ENCODE results near the gene SAMD8. TPM values are rescaled to one million over a fixed set of nuclear protein-coding genes. Genes with fewer than 3 reads are reported as not detected.
"Not testable (repeated sequence)": the region's sequence is repeated elsewhere in the genome, so short reads cannot be mapped to it uniquely, and the experiment has no call there.

Gene SAMD8
- total RNA-seq, 2 donors from 2014 or later, result 26.6 to 29.6 TPM

GRCh38 chr10:75121322-75121721 is 9.9 kb downstream of the SAMD8 start:
- DNase-seq (ENCODE audit: low spot score), result no peak

GRCh38 chr10:75122505-75122904 is 11.0 kb downstream of the SAMD8 start:
- intact Hi-C loops (cut with DNase I), result no loop called here
- no peak for DNase-seq (ENCODE audit: low spot score)

More at GRCh38 chr10:75121322-75121721, 9.9 kb downstream of the SAMD8 start:
- intact Hi-C loops (cut with DNase I), result no loop called here

GRCh38 chr10:75123088-75123682 is 11.7 kb downstream of the SAMD8 start:
- no peak for DNase-seq (ENCODE audit: low spot score)
- intact Hi-C loops (cut with DNase I), result no loop called here

DNA sequence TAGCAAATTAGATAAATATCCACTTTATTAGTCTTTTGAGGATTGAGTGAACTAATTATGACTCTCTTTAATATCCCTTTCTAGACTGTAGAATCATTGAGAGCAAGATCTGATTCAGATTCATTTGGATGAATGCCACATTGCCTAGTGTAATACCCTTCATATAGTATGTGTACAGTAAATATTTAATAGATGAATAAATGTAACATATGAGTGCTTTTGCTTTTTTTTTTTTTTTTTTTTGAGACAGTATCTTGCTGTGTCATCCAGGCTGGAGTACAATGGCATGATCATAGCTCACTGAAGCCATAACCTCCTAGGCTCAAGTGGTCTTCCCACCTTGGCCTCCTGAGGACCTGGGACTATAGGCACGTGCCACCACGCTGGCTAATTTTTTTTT is 14.8 kb downstream of the SAMD8 start:
- DNase-seq (ENCODE audit: low spot score), result no peak
- intact Hi-C loops (cut with DNase I), result no loop called here

DNA sequence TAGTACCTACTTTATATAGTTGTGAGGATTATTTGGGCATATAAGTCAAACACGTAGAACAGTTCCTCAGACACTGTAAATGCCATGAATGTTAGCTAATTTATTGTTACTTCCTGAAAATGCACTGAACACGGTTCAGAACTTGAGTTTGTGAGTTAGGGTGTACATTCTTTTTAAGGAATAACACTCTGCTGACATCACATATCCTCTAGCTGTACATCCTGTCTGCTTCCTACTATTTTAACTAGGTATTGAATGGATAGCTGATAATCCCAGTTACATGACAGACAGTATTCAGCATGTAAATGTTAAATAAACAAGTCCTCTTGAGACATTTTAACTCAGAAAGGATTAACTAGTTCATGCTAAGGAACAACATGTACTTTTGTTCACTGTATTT is 16.0 kb downstream of the SAMD8 start:
- DNase-seq (ENCODE audit: low spot score), result no peak
- intact Hi-C loops (cut with DNase I), result no loop called here

GRCh38 chr10:75128985-75129384 is 17.5 kb downstream of the SAMD8 start:
- DNase-seq (ENCODE audit: low spot score); intact Hi-C loops (cut with DNase I): not testable (repeated sequence)

DNA sequence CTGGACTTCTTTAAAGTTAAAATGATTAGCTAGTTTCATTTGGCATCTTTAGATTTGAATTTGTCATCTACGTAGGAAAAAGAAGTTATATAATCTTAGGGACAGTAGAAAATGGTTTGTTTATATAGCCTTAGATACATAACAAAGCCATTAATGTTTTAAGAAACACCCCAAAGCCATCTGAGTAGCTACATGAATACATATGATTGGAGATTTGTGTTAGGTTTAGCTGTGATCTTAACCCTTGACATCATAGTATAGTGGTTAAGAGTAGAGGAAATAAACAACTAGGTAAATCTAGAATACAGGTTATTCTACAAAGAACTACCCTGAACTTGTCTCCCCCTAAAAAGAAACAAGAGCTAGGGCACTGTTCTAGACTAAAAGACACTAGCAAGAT is 18.1 kb downstream of the SAMD8 start:
- intact Hi-C loops (cut with DNase I), result no loop called here
- DNase-seq (ENCODE audit: low spot score), result no peak

- intact Hi-C loops (cut with DNase I), result loop anchor here in 1 of 2 donors (10.0 kb wide), 1 partner anchor 51 kb away; no protein-coding TSS in a partner anchor
- not testable (repeated sequence) for DNase-seq (ENCODE audit: low spot score)
Measured at GRCh38 chr10:75133701-75134100, 22.2 kb downstream of the SAMD8 start.

GRCh38 chr10:75136346-75136745 is 24.9 kb downstream of the SAMD8 start:
- DNase-seq (ENCODE audit: low spot score), result no peak
- intact Hi-C loops (cut with DNase I), result loop anchor here in 1 of 2 donors (10.0 kb wide), 1 partner anchor 48 kb away; no protein-coding TSS in a partner anchor

- DNase-seq (ENCODE audit: low spot score), result no peak
- intact Hi-C loops (cut with DNase I), result loop anchor here in 1 of 2 donors (10.0 kb wide), 1 partner anchor 47 kb away; no protein-coding TSS in a partner anchor
Measured at GRCh38 chr10:75137533-75138438, 26.3 kb downstream of the SAMD8 start.

DNA sequence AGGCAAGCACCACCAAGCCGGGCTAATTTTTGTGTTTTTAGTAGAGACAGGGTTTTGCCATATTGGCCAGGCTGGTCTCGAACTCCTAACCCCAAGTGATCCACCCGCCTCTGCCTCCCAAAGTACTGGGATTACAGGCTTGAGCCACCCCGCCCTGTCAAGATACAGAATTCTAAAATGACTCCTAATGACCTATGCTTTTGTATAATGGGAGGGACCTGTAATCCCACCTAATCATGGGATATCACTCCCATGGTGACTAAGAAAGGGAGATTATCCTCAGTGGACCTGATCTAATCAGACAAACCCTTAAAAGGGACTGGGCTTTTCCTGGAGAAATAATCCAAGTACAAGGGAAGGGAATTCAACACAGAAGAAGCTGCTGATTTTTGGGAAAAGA is 28.8 kb downstream of the SAMD8 start:
- intact Hi-C loops (cut with DNase I), result no loop called here
- DNase-seq (ENCODE audit: low spot score), result no peak

DNA sequence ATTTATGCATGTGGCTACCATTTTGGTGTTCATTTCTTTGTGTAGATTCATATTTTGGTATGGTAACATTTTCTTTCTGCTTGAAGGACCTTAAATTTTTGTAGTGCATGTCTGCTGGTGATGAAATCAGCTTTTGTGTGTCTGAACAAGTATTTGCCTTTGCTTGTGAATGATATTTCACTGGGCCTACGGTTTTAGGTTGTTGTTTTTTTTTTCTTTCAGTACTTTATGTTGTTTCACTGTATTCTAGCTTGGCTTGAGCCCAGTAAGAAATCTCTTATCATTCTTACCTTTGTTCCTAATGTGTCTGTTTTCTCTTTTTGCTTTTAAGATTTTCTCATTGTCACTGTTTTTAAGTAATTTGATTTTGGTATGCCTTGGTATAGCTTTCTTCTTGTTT is 31.9 kb downstream of the SAMD8 start:
- intact Hi-C loops (cut with DNase I), result no loop called here
- no peak for DNase-seq (ENCODE audit: low spot score)

- DNase-seq (ENCODE audit: low spot score), result no peak
- intact Hi-C loops (cut with DNase I), result no loop called here
Measured at GRCh38 chr10:75145590-75145989, 34.1 kb downstream of the SAMD8 start.

DNA sequence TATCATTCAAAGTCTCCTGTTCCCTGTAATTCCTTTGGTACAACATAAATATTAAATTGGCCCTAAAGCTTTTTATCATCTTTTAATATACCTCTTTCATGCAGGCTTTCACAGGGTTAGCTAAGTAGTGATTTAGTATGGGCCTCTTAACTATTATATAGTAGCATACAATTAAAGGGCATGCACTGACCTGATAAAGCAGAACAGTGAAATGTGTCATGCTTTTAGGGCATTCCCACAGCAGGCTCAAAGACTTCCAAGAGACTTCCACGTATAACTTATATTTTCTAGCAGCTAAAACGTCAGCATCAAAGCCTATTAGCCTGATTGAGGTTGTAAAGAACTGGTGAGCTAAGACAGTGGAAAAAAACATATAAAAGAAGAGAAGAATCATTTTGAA is 35.3 kb downstream of the SAMD8 start:
- intact Hi-C loops (cut with DNase I), result no loop called here
- no peak for DNase-seq (ENCODE audit: low spot score)

GRCh38 chr10:75150656-75151055 is 39.2 kb downstream of the SAMD8 start:
- intact Hi-C loops (cut with DNase I), result no loop called here
- no peak for DNase-seq (ENCODE audit: low spot score)

DNA sequence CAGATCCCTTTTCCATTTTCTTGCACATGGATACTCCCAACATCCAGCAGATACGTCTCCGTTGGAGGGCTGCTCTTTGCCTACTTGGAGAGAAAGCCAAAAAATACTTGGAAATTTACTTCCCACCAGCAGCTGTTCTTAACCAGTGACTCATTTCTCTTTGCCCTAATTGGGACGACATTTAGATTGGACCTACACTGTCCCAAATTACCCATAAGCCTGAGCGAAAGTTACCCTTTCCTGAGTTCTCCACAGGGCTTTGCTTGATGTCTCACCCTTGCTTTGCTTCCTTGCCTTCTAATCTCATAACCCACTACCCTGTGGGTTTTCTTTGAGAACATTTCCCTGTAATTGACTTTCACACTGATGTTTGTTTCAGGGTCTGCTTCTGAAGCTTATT is 48.1 kb downstream of the SAMD8 start:
- intact Hi-C loops (cut with DNase I), result no loop called here

GRCh38 chr10:75165684-75166622 is 54.5 kb downstream of the SAMD8 start:
- intact Hi-C loops (cut with DNase I), result no loop called here

More for the DNA sequence above, 48.1 kb downstream of the SAMD8 start:
- no peak for DNase-seq (ENCODE audit: low spot score)

DNA sequence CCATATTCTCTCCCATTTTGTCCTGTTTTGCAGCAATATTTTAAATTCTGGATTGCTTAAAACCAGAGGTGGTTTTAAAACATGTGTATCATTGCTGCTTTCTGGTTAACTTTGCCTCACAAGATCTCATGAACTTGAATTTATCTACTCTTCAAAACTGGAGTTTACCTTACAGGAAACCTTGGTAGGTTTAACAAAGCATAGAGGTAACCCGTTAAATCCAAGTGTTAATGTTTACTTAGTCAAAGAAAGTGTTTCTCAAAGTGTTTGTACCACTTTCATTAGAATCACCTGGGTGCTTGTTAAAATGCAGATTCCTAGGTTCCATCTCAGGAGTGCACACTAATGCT is 55.1 kb downstream of the SAMD8 start:
- intact Hi-C loops (cut with DNase I), result no loop called here
- no peak for DNase-seq (ENCODE audit: low spot score)

More at GRCh38 chr10:75165684-75166622, 54.5 kb downstream of the SAMD8 start:
- DNase-seq (ENCODE audit: low spot score), result no peak

DNA sequence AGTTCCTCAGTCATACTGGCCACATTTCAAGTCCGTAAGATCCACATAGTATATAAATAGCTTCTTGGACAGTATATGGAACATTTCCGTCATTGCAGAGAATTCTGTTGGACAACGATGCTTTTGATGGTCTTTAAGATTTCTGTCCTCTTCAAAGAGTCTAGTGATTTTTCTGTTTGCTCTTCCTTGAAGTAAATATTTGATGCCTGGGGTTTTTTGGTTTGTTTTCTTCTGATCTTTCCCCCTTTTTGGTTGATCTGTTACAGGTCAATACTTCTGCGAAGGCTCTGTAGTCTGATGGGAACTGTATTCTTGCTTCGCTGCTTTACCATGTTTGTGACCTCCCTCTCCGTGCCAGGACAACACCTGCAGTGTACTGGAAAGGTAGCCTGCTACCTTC is 56.8 kb downstream of the SAMD8 start:
- intact Hi-C loops (cut with DNase I), result no loop called here
- DNase-seq (ENCODE audit: low spot score), result no peak

DNA sequence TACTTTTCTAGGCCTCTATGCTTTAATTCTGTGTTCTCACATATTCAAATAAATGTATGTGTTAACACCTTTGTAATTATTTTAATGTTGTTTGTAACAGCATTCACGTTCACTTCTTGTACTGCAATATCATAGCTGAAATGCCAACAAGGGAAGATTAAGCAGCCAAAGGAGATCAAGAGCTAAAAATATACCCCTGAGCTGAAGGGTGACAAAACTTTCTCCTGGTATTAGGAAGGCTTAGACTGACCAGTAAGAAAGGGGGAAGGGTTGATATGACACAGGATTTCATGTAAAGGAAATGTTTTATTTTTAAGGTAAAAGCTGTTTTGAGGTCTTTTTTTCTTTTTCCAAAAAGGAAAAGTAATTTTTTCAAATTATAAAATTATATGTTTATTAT is 58.8 kb downstream of the SAMD8 start:
- DNase-seq (ENCODE audit: low spot score), result no peak
- intact Hi-C loops (cut with DNase I), result no loop called here
